ENCODE measurements around the gene MAGEB4. TPM values are rescaled to one million over a fixed set of nuclear protein-coding genes. Genes with fewer than 3 reads are reported as not detected.

Gene MAGEB4
- total RNA-seq, 1 experiment from 2014 or later = not detected

- peak; percentile 83 for ATAC-seq
- ChIA-PET POLR2A (no interaction called here), RAD21 (ENCODE audit: low non-redundant PET in 1 of 2, low total read pairs in 2 of 2, uncharacterized antibody in 2 of 2, unreplicated experiment in 2 of 2) (no interaction called here), CTCF (interaction anchor here (0.8 to 1.6 kb wide), 3 partner anchors 9 to 54 kb away, joined by 3 to 7 read pairs (median 4); no protein-coding TSS in a partner anchor)
- Histone ChIP-seq H3K36me3 (ENCODE audit: control insufficient read depth in 1 of 2, insufficient read depth in 2 of 2, low read length in 2 of 2) (no peaks in the 10 kb centered on the region), H3K27ac (ENCODE audit: low read depth, low read length) (no peak overlapping the region), H3K9me2 (ENCODE audit: insufficient read depth) (no peaks in the 10 kb centered on the region), H3K79me2 (ENCODE audit: insufficient read depth, low read length) (no peaks in the 10 kb centered on the region), H3K27me3 (ENCODE audit: insufficient read depth, low read length) (no peaks in the 10 kb centered on the region), H3K9me3 (ENCODE audit: control insufficient read depth in 1 of 2, insufficient read depth in 1 of 2, low read depth in 1 of 2, low read length in 2 of 2) (no peaks in the 10 kb centered on the region), H3K4me1 (ENCODE audit: control insufficient read depth in 1 of 2, insufficient read depth in 2 of 2, low read length in 2 of 2) (no peaks in the 10 kb centered on the region), H2AFZ (ENCODE audit: low read depth, low read length, poor library complexity, severe bottlenecking) (no peak overlapping the region), H3K9ac (ENCODE audit: low read length) (no peak overlapping the region), H4K20me1 (ENCODE audit: insufficient read depth) (no peaks in the 10 kb centered on the region), H3K4me3 (replicated peaks in 1 of 2; ENCODE audit: low read depth in 1 of 2, low read length in 2 of 2) (no peak overlapping the region), H3K4me2 (ENCODE audit: low read length) (no peak overlapping the region; the same call in 1 of the 2 replicates)
- peak; percentile 7 for DNase-seq (ENCODE audit: low read depth, low spot score)
- no TSS peak for BruUV-seq (replicated peaks)
- TF ChIP-seq RAD21 (IDR thresholded peaks at IDR 0.05; ENCODE audit: low read depth) = peak; percentile 58
- peak in 2 of 3 experiments; percentile 14 to 47; a peak in 3 of 6 replicates for TF ChIP-seq CTCF (IDR thresholded peaks at IDR 0.05 in 2 of 3, conservative IDR thresholded peaks at IDR 0.05 in 1 of 3; ENCODE audit: borderline replicate concordance in 1 of 3, insufficient read depth in 1 of 3, low read depth in 2 of 3, low read length in 2 of 3)
- TF ChIP-seq POLR2AphosphoS5 (IDR thresholded peaks at IDR 0.05; ENCODE audit: low read depth, low read length) = no peak
- intact Hi-C loops (cut with micrococcal nuclease) = no loop called here
These were observed 45.5 kb upstream of the MAGEB4 start for GRCh38 chrX:30196322-30196721.

- Histone ChIP-seq H3K9me2 (ENCODE audit: insufficient read depth) (no peaks in the 10 kb centered on the region; the same call in 1 of the 2 replicates), H3K27me3 (ENCODE audit: insufficient read depth, low read length) (no peaks in the 10 kb centered on the region), H4K20me1 (ENCODE audit: insufficient read depth) (no peaks in the 10 kb centered on the region), H3K79me2 (ENCODE audit: insufficient read depth, low read length) (peaks cover 19% of the 10 kb centered on the region), H3K9me3 (ENCODE audit: control insufficient read depth in 1 of 2, insufficient read depth in 1 of 2, low read depth in 1 of 2, low read length in 2 of 2) (no peaks in the 10 kb centered on the region), H3K36me3 (ENCODE audit: control insufficient read depth in 1 of 2, insufficient read depth in 2 of 2, low read length in 2 of 2) (no peaks in the 10 kb centered on the region), H2AFZ (ENCODE audit: low read depth, low read length, poor library complexity, severe bottlenecking) (no peak overlapping the region), H3K4me3 (replicated peaks in 1 of 2; ENCODE audit: low read depth in 1 of 2, low read length in 2 of 2) (no peak overlapping the region), H3K4me1 (ENCODE audit: control insufficient read depth in 1 of 2, insufficient read depth in 2 of 2, low read length in 2 of 2) (peaks cover 0 to 8% of the 10 kb centered on the region in 2 experiments; a peak in 2 of 4 replicates), H3K9ac (ENCODE audit: low read length) (no peak overlapping the region), H3K4me2 (ENCODE audit: low read length) (no peak overlapping the region), H3K27ac (ENCODE audit: low read depth, low read length) (no peak overlapping the region)
- ChIA-PET POLR2A (no interaction called here), RAD21 (ENCODE audit: low non-redundant PET in 1 of 2, low total read pairs in 2 of 2, uncharacterized antibody in 2 of 2, unreplicated experiment in 2 of 2) (no interaction called here), CTCF (no interaction called here)
- ATAC-seq (no peak), DNase-seq (ENCODE audit: low read depth, low spot score) (no peak)
- BruUV-seq (replicated peaks) = no TSS peak
- intact Hi-C loops (cut with micrococcal nuclease) = no loop called here
- peak in 1 of 3 experiments; percentile 16; a peak in 1 of 6 replicates for TF ChIP-seq CTCF (IDR thresholded peaks at IDR 0.05 in 2 of 3, conservative IDR thresholded peaks at IDR 0.05 in 1 of 3; ENCODE audit: borderline replicate concordance in 1 of 3, insufficient read depth in 1 of 3, low read depth in 2 of 3, low read length in 2 of 3)
- TF ChIP-seq EZH2 (IDR thresholded peaks at IDR 0.05) = no peak
These were observed 29.6 kb upstream of the MAGEB4 start for GRCh38 chrX:30212172-30212571.
